OCI-LY3 (cell line): Measurements from ENCODE around the gene PACS2.

Experiments
- CTCF ChIP-seq: fragments of 200-600, 300-600 bp; sonication (generic); IDR thresholded peaks from 2 replicates; pipeline ENCODE4 v1.5.1; 2014; ENCODE audit warnings: antibody characterized with exemption, low read length, low read depth
- EZH2phosphoT487 ChIP-seq: fragments of 200-600 bp; shearing (Covaris generic); IDR thresholded peaks from 2 replicates; pipeline ENCODE4 v1.6.1; 2018; ENCODE audit warnings: antibody characterized with exemption, mixed run types, low read depth

- TF ChIP-seq CTCF (no peak), EZH2phosphoT487 (no peak)
Observed at GRCh38 chr14:105312973-105313372, 1.6 kb upstream of the PACS2 start.
